HG03064 (cell line): Measurements from ENCODE around the gene COBL.

ENCODE experiments used
- ATAC-seq: cut with Tn5 transposase; IDR thresholded peaks from one replicate; pipeline ENCODE4 v1.9.1; 2021; ENCODE audit warnings: low read depth; ENCODE audit not compliant: unreplicated experiment

Gene COBL

DNA sequence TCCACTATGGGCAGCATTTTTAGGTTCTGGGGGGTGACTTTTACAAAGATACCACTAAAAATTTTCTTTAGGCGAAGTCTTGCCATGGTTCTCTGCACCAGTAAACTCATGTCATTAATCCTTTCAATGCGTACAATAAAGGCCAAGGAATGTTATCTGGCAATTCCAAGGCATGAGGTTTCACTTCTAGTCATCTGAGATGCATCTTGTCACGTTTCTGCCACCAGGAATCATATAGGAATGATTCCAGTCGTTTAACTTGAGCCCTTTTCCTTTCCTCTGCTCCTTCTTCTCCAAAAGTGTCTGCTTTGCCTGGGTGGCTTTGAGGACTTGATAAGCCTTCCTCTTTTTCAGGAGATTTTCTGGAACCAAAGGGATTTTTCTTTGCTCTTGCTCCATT, 56.8 kb downstream of the COBL start:
- no peak for ATAC-seq

DNA sequence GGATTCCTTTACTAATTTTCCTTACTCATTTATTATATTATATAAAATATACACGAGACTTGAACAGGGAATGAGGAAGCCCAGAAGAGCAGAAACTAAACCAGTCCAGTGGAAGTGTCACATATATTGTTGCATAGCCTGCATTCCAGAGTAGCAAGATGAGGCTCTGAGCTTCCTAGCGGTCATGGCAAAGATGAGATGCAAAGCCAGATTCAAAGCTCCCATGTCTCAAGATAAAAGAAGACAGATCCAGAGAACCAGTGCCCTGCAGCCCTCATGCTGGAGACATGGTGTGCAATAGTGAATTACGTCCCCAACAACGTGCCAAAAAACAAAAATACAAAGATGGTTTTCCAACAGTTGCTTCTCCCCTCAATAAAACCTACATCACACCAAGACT, 59.7 kb downstream of the COBL start:
- ATAC-seq: no peak

DNA sequence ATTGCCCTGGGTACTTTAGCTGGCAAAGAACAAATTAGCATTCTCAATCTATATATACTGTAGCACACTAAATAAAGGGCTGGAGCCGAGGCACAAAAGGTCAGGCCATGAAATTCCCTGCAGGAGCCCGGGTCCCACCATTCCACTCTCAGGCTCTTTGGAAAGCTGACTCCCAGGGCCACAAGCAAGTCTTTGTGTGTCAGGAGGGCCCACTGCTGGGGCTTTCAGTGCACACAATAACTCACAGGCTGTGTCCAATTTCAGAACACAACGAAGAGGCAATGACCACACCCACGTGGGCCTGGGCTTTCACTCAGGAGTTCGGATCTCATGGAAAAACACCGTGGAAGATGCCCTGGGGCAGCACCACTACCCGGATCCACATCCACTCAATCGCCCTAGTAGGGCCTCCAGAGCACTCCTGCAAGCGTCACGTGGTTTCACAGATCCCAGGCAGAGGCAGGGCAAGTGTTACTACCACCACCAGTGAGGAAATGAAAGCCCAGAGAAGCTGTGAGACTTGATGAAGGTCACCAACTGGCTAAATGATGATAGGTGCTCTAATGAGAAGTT, 60.3 kb downstream of the COBL start:
- no peak for ATAC-seq

- ATAC-seq: no peak
Observed at GRCh38 chr7:51255536-51256208, 60.9 kb downstream of the COBL start.

- ATAC-seq: no peak
Observed at GRCh38 chr7:51255036-51255435, 61.6 kb downstream of the COBL start.

- no peak for ATAC-seq
Observed at GRCh38 chr7:51253157-51253556, 63.5 kb downstream of the COBL start.

DNA sequence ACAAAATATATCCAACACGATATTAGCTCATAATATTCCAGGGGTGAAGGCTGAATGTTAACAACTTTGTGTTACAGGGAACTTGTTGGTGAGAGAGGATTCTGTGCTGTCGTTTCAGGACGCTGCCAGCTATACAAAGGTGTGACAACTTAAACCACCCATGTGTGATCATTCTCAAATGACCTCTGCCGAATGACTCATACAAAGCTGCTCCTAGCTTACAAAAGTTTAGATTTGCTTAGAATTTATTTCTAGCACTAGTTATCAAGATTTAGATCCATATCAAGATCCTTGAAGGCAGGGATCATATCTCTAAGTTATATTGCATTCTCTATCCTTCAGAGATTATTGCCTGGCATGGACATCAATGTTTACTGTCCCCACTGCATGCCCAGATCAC, 65.3 kb downstream of the COBL start:
- no peak for ATAC-seq

- no peak for ATAC-seq
Observed at GRCh38 chr7:51250512-51250911, 66.1 kb downstream of the COBL start.

DNA sequence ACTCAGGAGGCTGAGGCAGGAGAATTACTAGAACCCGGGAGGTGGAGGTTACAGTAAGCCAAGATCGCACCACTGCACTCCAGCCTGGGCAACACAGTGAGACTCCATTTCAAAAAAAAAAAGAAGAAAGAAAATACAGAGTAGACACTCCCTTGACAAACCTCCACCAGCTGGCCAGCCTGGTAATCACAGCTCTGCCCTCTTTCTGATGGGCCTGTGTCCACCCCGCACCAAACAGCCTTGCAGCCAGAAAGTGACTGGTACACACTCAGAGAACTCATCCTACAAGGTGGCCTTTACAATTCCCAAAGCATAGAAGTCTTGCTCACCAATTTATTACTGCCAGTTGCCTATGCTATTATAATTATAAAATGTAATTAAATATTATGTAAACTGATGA, 66.6 kb downstream of the COBL start:
- no peak for ATAC-seq

- no peak for ATAC-seq
Observed at GRCh38 chr7:51249187-51249945, 67.2 kb downstream of the COBL start.

DNA sequence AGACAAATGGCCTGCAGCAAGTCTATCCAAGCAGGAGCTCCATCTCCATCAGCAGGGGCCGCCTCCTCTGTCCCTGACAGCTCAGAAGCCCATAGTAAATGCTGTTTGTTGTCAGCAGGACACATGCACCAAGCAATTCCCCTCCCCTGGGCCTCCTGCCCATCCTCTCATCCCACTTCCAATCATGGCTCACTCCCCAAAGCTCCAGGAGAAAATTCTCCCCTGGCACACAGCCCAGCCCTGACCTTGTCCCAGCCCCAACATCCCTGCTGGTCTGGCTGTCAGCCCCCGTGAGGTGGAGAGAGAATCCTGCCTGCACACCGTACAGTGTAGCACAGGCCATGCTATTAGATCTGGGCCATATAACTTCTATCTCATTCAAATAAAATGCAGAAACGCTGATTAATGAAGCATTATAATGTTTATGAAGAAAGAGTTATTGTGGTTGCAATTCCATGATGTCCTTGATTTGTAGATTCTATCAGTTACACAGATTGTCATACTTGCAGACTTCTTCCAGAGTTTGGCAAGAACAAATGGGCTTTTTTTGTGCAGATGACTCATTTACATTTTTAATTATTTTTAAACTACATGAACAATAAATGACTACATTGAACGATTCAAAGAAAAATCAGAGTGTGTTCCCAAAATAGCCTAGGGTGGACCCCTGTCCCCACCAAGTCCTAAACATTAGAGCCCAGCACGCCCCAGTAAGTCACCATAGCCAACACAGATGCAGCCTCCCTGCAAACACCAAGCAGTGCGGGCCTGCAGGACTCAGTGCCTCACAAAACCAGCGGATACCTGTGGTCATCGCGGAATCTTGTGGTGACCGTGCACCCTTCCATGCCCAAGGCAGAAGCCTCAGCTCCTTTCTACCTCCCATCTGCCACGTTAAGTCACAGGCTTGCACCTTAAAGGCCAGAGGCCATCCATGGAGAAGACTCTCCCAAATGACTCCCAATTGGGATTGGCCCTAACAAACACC, 70.1 kb downstream of the COBL start:
- no peak for ATAC-seq

GRCh38 chr7:51244885-51245284, 71.7 kb downstream of the COBL start:
- no peak for ATAC-seq

DNA sequence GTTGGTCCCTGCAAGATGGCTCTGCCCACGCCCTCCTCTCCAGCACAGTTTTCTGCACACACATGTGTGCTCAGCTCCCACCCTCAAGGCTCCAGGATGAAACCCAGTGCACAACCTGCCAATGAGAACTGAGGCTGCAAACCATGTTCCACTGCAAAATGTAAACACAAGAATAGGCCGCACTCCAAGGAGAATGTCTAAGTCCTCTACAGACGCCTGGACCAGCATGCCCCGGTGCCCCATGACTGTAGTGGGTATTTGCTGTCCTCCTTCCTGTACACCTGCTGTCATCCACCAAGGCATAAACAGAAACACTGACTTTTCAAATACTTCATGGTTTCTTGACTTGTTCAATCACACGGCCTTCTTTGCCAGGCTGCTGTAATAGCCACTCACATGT, 72.6 kb downstream of the COBL start:
- ATAC-seq: no peak

DNA sequence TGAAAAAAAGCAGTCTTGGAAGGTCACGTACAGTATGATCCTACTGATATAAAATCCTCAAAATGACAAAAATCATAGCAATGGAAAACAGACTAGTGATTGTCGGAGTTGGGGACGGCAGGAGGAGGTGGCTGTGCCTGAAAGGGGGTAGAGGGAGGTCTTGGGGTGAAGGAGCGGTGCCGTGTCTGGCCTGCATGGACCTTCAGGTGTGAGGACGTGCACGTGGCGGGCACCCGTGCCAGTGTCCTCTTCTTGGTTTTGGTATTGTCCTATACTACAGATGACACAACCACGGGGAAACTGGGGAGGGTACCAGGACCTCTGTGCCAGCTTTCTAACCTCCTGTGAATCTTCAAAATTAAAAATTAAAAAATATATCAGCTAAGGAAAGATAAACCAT, 73.0 kb downstream of the COBL start:
- no peak for ATAC-seq

- no peak for ATAC-seq
Observed at GRCh38 chr7:51242881-51243518, 73.6 kb downstream of the COBL start.

DNA sequence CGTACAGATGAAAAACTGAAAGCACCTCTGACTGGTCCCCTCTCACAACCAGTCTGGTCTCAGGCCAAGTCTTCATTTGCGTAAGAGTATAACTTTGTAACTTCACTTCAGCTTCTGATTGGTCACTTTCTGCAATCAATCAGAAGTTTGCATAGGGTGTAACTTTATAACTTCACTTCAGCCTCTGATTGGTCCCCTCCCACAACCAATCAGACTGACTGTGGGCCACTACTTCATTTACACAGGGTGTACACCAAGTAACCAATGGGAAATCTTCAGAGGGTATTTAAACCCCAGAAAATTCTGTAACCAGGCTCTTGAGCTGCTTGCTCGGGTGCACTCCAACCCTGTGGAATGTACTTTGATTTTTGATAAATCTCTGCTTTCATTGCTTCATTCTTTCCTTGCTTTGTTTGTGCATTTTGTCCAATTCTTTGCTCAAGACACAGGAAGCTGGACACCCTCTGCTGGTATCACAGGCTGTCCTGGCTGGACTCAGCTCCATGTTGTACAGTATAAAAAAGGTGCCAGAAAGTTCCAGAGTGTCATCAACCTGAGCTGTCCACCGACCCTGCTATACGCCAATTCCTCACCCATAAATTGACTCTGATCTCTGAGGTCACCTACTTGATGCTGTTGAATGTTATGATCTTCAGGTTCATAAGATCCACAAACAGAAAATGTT, 74.5 kb downstream of the COBL start:
- no peak for ATAC-seq

DNA sequence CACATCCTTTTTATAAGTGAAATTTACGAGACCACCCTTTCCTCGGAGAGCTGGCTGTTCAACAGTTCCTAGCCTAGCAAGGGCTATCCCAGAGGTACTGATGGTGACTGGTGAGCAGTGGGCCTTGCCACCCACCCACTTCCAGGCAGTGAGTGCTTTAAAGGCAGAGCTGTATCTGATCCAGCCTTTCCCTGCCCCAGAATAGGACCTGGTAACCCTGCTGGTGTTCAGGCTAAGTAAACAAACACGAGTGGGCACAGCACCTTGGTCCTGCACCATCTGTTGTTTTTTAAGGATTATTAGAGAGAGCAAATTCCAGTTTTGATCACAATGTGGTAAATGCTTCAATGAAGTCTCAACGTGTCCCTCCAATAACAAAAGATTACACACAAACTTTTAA, 75.7 kb downstream of the COBL start:
- no peak for ATAC-seq

- no peak for ATAC-seq
Observed at GRCh38 chr7:51239691-51240090, 76.9 kb downstream of the COBL start.

DNA sequence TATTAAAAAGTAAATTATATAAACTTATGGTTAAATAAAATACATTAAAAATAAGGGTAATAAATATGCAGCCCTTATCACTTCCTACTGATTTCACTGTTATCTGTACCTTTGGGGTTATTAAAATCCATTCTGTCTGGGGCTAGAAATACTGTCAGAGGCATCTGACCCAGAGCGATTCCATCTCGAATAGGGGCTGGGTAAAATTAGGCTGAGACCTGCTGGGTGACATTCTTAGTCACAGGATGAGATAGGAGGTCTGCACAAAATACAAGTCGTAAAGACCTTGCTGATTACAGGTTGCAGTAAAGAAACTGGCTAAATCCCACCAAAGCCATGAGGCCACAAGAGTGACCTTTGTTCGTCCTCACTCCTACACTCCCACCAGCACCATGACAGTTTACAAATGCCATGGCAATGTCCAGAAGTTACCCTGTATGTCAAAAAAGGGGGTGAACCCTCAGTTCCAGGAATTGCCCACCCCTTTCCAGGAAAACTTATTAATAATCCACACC, 77.6 kb downstream of the COBL start:
- no peak for ATAC-seq
